ENCODE results near the gene SMIM32.

GRCh38 chr5:136162008-136162407 lies 31.0 kb downstream of the SMIM32 start:
- no peak for TF ChIP-seq POLR2AphosphoS5 (IDR thresholded peaks at IDR 0.05)
- TF ChIP-seq POLR2A (IDR thresholded peaks at IDR 0.05) = no peak
